Middle frontal gyrus (tissue), 1 donor: ENCODE data around the gene ZNF710.

Source experiments
- DNase-seq: peaks from one replicate; pipeline ENCODE4 v3.0.0-alpha.2; 2015; ENCODE audit warnings: low spot score; ENCODE audit errors: extremely low spot score

The ZNF710 gene

GRCh38 chr15:90038632-90039095 lies 37.5 kb downstream of the ZNF710 start:
- DNase-seq, result no peak

DNA sequence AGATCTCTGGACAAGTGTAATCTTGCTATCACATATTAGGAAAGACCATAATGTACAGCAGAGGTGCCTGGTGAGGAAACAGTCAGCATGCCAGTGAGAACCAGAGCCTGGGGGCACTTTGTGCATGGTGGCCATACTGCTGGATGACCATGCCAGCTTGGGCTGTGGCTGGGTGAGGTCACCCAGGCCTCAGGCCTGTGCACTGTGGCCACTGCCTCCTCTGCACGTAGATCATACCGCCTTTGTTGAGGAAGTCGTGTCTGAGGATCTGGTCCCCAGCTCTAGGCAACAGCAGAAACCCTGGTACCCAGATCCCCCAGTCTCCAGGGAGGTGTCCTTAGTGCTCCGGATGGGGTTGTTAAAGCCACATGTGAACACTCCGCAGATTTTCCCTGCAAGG lies 38.9 kb downstream of the ZNF710 start:
- no peak for DNase-seq

DNA sequence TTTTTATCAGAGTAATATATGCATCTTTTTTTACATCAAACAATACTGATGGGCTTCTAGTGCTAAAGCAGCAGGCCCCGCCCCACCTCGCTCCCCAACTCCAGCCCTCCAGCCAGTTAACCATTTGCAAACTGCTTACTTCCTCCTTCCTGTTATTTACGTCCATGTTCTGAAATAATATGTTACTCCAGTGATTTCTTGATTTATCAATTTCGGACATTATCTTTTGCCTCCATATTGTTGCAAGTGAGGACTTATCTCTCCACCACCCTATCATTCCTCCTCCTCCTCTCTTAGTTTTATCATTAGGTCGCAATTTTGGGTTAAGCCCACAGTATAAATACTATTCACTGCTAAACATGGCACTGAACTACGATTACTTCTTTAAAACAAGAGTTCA lies 39.5 kb downstream of the ZNF710 start:
- DNase-seq, result no peak

- no peak for DNase-seq
Measured at GRCh38 chr15:90042356-90042755, 41.2 kb downstream of the ZNF710 start.

GRCh38 chr15:90042766-90043529 lies 41.8 kb downstream of the ZNF710 start:
- no peak for DNase-seq

- no peak for DNase-seq
Measured at GRCh38 chr15:90043530-90044010, 42.4 kb downstream of the ZNF710 start.

DNA sequence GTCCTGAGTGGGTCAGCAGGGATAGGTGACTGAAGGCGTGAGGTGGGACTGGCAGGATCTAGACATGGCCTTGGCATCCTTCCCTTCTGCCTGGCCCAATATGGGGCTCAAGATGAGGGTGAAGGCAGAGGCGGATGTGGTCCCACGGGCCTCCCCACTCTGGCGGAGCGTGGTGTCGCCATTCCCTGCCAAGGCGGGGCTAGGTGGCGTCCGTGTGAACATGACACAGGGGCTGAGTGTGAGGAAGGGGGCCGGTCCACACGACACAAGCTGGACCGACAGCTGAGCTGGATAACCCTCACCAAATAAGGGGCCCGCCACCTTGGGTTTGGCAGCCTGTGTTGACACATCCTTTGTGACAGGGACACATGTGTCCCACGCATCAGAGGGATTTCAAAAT lies 43.1 kb downstream of the ZNF710 start:
- DNase-seq, result no peak

- DNase-seq, result no peak
Measured at GRCh38 chr15:90044916-90045371, 43.8 kb downstream of the ZNF710 start.

DNA sequence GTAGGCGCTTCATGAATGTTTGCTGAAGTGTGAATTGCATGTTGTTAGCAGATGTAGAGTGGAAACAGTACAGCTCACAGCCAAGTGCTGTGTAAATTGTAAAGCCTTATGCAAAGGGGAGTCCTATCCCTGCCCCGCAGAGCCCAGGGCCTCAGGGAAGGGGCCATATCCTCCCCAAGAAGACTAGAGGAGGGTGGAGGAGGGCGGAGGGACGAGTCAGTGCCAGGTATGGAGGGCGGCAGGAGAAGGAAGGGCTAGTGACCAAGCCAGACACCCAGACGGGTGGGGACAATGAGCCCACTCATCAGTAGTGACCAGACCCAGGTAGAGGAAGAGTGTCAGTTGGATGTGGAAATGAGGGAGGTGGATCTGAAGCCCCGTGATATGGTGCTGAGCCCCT lies 45.2 kb downstream of the ZNF710 start:
- DNase-seq, result no peak

- no peak for DNase-seq
Measured at GRCh38 chr15:90046911-90047392, 45.8 kb downstream of the ZNF710 start.

DNA sequence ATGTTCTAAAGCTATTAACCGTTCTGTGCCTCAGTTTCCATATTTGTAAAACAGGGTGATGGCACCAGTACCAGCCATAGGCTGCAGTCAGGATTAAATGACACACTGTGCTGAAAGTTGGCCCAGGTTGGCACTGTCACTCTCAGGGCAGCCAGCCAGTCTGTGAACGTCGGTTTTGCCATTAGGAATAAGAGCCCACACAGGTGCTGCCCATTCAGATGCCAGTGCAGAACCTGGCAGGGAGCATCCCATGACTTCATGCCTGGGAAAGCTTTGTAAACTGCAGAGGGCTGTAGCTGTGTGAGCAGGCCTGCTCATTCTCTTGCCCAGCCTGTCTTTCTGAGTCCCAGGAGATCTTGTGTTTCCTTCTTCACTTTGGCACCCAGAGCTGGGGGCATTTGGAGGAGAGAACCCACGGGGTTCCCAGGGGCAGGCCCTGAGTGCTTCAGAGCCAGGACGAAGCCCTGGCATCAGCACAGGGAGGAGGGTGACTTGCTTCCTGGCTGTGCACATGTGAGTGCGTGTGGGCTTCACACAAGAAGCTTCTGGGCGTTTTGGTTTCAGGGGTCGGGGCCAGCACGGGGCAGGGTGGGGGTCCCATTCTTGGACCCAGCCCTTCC lies 46.9 kb downstream of the ZNF710 start:
- no peak for DNase-seq

GRCh38 chr15:90049030-90049429 lies 47.9 kb downstream of the ZNF710 start:
- no peak for DNase-seq

DNA sequence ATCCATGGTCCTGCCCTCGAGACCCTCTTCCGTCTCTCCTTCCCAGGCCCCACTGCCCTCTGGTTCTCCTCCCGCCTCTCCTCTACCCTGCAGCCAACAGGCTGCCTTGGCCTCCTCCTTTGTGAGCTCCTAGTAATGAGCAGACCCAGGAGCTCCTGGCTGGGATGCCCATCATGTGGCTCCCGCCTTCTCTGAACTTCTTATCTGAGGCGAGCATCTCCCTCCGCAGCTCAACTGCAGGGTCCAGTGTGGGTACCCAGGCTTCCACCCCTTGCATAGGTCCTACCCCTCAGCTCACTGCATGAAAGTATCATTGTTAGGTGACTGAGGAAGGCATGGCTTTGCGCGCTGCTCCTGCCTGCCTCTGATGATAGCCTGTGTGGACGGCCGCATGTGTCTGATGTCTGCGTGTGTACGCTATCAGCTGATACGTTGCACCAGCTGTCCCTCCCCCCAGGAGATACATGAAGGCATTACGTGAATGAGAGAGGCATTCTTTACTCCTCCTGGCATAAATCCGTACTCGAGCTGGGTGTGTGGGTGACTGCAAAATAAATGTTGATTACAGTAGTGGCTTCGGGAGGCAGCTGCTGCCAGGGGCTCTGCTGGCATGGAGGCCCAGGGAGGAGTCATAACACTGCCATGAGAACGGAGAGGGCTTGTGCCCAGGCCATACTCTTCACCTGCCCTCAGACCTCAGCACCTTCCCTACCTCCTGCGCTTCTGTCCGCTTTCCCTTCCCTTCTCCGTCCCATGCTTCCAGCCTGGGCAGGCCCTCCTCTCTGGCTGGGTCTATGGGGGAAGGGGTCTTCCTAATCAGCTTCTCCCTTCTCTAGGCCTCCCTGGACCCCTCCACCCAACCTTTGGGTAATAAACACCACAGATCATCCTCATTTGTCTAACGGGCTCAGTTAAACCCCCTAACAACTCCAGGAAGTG lies 48.8 kb downstream of the ZNF710 start:
- no peak for DNase-seq

GRCh38 chr15:90051874-90052273 lies 50.8 kb downstream of the ZNF710 start:
- no peak for DNase-seq

- DNase-seq, result no peak
Measured at GRCh38 chr15:90053685-90054466, 52.8 kb downstream of the ZNF710 start.

GRCh38 chr15:90054618-90055097 lies 53.5 kb downstream of the ZNF710 start:
- DNase-seq, result no peak

- no peak for DNase-seq
Measured at GRCh38 chr15:90055182-90055581, 54.1 kb downstream of the ZNF710 start.

GRCh38 chr15:90056529-90056928 lies 55.4 kb downstream of the ZNF710 start:
- no peak for DNase-seq

DNA sequence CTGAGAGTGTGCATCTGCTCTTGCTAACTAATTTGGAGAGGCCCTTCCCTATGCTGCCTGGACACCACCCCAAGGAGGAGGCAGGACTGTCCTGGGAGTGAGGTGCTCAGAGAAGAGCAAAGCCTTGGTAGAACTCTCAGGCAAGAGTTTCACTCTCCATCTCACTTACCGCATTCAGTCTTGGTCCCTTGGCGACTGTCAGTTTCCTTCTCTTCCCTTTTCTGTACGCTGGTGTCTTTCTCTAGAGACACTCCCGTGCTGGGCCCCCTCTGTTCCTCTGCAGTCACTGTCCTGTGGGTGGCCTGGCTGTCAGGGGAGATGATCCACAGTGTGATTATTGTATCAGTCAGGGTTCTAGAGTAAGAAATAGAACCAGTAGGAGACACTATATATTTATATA lies 57.2 kb downstream of the ZNF710 start:
- no peak for DNase-seq

- DNase-seq, result no peak
Measured at GRCh38 chr15:90058775-90059174, 57.7 kb downstream of the ZNF710 start.
